ENCODE data around the gene ELAPOR2.

Gene ELAPOR2

DNA sequence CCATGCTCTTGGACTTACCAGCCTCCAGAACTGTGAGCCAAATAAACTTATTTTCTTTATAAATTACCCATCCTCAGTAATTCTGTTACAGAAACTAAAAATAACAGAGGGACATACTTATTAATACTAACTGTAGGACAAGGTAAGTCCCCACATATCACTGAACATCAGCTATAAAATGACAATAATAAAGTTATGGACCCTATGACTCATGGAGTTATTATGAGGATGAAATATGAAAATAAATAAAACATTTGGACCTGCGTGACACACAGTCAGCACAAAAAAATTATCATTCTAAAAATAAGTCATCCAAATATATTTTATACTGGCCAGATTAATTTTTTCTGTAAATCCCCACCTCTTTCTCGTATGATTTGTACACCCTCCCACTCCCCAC, 34.9 kb upstream of the ELAPOR2 start:
- in situ Hi-C loops (cut with HindIII; ENCODE audit: low sequenced_read_pairs), result no loop called here
- TF ChIP-seq, protein P1, sequence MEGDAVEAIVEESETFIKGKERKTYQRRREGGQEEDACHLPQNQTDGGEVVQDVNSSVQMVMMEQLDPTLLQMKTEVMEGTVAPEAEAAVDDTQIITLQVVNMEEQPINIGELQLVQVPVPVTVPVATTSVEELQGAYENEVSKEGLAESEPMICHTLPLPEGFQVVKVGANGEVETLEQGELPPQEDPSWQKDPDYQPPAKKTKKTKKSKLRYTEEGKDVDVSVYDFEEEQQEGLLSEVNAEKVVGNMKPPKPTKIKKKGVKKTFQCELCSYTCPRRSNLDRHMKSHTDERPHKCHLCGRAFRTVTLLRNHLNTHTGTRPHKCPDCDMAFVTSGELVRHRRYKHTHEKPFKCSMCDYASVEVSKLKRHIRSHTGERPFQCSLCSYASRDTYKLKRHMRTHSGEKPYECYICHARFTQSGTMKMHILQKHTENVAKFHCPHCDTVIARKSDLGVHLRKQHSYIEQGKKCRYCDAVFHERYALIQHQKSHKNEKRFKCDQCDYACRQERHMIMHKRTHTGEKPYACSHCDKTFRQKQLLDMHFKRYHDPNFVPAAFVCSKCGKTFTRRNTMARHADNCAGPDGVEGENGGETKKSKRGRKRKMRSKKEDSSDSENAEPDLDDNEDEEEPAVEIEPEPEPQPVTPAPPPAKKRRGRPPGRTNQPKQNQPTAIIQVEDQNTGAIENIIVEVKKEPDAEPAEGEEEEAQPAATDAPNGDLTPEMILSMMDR (IDR thresholded peaks at IDR 0.05; ENCODE audit: low read depth, low read length, missing control alignments), result no peak
- DNase-seq (ENCODE audit: low read depth), result no peak
- H3K4me3 ChIP-seq (ENCODE audit: low read depth, low read length), result no peak overlapping the region

DNA sequence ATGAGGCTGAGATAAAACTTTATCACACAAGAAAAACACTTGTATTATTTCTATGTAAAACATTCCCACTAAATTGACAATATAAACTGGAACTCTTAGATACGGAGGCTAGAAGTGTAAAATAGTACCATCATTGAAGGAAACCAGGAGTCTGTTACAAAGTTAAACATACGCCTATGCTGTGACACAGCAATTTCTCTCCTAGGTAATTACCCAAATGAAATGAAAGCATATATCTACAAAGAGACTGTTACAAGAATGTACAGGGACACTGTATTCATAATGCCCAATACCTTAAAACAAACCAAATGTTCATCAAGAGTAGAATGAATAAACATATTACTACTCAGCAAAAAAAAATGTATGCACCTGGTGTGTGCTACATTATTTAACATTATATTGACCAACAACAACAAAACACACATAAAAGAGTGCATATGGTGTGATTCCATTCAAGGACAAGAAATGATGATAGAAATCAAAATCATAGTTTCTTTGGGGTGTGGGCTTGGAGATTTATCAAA, 33.2 kb upstream of the ELAPOR2 start:
- TF ChIP-seq, protein P1 (IDR thresholded peaks at IDR 0.05; ENCODE audit: low read depth, low read length, missing control alignments), result no peak
- no peak for DNase-seq (ENCODE audit: low read depth)
- in situ Hi-C loops (cut with HindIII; ENCODE audit: low sequenced_read_pairs), result no loop called here
- H3K4me3 ChIP-seq (ENCODE audit: low read depth, low read length), result no peak overlapping the region

DNA sequence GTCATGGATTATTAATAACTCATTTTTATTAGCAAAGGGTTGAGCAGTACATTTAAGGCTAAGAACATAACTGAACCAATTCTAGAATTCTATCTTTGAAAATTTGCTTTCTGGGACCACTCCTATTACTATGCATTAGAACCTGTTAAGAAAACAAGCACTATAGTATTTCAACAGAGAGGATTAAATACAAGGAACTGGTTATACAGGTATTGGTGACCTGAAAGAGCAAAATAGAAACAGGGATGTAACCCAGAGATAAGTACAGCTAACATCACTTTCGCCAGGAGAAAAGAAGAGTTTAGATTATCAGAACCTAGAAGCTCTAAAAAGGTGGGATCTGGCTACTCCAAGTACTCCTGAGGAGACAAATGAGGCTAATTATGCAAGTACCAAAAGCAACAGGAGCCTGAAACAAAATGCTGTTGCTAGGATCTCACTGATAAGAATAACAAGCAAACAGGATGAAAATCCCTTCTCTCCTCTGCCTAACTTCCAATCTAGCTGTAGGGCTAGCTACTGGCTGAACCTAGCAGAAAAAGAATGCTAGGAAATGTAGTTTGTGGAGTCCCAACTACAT, 32.1 kb upstream of the ELAPOR2 start:
- H3K4me3 ChIP-seq (ENCODE audit: low read depth, low read length), result no peak overlapping the region
- no peak for DNase-seq (ENCODE audit: low read depth)
- in situ Hi-C loops (cut with HindIII; ENCODE audit: low sequenced_read_pairs), result no loop called here
- TF ChIP-seq, protein P1 (IDR thresholded peaks at IDR 0.05; ENCODE audit: low read depth, low read length, missing control alignments), result no peak

DNA sequence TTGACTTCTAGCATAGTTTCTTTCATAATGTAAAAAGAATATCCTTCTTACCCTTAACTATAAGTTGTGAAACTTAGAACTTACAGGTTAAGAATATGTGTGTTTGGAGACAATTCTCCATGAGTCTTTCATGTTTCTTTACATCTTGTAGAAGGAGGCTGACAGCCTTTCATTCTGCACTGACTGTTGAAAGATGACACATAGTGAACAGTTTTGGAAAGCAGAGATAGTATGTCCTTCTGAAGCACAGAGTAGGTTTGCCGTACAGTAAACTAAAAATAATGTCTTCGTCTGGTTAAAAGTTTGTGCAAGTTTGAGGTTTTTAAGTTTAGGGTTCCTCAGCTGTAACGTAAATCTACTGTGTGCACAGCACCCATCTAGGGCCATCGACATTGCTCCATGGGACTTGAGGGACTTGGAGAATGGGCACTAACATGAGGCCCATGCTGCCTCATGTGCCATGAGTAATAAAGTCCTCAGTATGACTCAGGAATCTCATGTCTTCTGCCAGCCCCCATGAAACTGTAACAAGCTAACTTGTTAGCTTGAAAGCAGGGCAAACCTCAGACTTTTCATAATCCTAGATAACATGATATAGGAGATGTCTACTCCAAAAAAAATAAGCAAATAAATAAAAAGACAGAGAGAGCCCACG, 24.5 kb upstream of the ELAPOR2 start:
- TF ChIP-seq, protein P1 (IDR thresholded peaks at IDR 0.05; ENCODE audit: low read depth, low read length, missing control alignments), result no peak
- H3K4me3 ChIP-seq (ENCODE audit: low read depth, low read length), result no peak overlapping the region
- no peak for DNase-seq (ENCODE audit: low read depth)
- in situ Hi-C loops (cut with HindIII; ENCODE audit: low sequenced_read_pairs), result no loop called here

DNA sequence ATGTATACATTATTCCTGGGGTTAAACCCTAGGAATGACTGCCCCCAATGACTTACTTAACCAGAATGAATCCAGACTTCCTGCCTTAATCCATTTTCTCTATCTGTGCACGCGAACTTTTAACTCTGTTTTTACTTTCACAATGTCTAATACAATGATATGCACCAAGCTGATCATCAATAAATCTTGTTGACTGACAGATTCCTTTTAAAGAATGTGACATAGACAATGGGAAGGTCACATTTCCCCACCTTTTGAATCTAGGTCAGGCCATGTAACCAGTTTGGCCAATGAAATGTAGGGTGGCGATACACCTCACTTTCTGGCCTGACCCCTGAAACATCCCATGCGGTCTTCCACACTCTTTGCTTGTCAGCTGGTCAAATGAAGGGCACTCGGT, 23.2 kb upstream of the ELAPOR2 start:
- H3K4me3 ChIP-seq (ENCODE audit: low read depth, low read length), result no peak overlapping the region
- TF ChIP-seq, protein P1 (IDR thresholded peaks at IDR 0.05; ENCODE audit: low read depth, low read length, missing control alignments), result no peak
- in situ Hi-C loops (cut with HindIII; ENCODE audit: low sequenced_read_pairs), result no loop called here
- DNase-seq (ENCODE audit: low read depth), result no peak

DNA sequence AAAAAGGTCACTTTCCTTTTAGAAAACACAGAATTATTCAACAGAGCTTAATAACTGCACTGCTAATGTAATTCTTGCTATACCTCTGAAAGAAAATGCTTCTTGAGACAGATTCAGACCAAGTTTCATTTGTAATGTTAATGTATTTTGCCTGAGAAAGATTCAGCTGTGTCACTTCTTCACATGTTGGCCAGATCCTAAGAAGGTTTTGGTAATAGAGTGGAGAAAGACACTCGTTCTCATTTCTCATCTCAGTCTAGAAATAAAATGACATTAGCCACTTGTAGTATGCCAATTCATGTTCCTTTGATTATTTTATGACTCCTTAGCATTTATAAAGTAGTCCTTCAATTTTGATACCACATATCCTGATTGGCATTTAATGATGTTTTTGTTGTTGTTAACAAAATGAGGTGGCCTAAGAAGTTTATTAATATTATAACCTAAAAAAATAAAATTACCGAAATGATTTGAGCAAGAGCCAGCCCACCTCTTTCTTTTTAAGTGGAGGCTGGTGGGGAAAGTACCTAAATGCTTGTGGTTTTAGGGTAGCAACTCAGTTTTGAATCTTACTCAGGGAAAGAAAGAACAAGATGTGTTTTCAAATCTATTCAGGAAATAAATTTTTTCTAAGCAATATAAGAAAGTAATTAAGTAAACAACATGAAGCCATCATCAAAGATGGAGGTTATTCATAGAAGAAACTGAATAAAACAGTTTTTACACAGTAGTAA, 16.4 kb upstream of the ELAPOR2 start:
- TF ChIP-seq, protein P1 (IDR thresholded peaks at IDR 0.05; ENCODE audit: low read depth, low read length, missing control alignments), result no peak
- H3K4me3 ChIP-seq (ENCODE audit: low read depth, low read length), result no peak overlapping the region
- no peak for DNase-seq (ENCODE audit: low read depth)
- in situ Hi-C loops (cut with HindIII; ENCODE audit: low sequenced_read_pairs), result no loop called here

All from astrocyte of the cerebellum (primary cell).